Measurements from ENCODE around the gene SGO2. TPM values are rescaled to one million over a fixed set of nuclear protein-coding genes. Genes with fewer than 3 reads are reported as not detected.

Gene SGO2
- total RNA-seq, 3 donors from 2014 or later = 3.3 to 8.5 (median 3.8) TPM

DNA sequence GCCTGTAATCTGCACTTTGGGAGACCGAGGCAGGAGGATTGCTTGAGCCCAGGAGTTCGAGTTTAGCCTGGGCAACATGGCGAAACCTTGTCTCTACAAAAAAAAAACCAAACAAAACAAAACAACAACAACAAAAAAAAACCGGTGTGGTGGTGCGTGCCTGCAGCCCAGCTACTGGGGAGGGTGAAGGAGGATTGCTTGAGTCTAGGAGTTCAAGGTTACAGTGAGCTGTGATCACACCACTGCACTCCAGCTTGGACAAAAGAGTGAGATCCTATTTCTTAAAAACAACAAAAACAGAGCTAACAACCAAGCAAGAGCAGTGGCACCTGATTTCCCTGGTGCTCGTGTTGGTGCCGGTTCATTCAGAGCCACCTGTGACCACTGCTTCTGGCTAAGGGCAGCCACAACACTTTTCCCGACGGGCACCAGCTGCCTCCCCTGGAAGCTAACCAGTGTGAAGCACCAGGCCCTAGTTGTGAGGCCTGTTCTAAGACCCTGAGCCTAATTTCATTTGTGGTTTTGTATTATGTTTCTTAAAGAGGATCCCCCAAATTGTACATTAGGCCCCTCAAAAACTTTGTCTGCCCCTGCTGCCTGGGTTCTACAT, 61.1 kb downstream of the SGO2 start:
- H3K4me3 ChIP-seq = no peak overlapping the region
- no peak for DNase-seq
- TF ChIP-seq CTCF (IDR thresholded peaks at IDR 0.05) = no peak
- no peak for ATAC-seq
- H3K9me3 ChIP-seq = no peaks in the 10 kb centered on the region
- H3K36me3 ChIP-seq (ENCODE audit: low read depth) = no peaks in the 10 kb centered on the region
- peaks cover 6% of the 10 kb centered on the region for H3K4me1 ChIP-seq (ENCODE audit: low read depth)
- intact Hi-C loops (cut with DNase I, micrococcal nuclease) = no loop called here

- Histone ChIP-seq H3K4me3 (no peak overlapping the region), H3K9me3 (no peaks in the 10 kb centered on the region), H3K36me3 (ENCODE audit: low read depth) (no peaks in the 10 kb centered on the region), H3K4me1 (ENCODE audit: low read depth) (peaks cover 6% of the 10 kb centered on the region)
- DNase-seq (no peak), ATAC-seq (no peak)
- intact Hi-C loops (cut with DNase I, micrococcal nuclease) = no loop called here
- TF ChIP-seq CTCF (IDR thresholded peaks at IDR 0.05) = no peak
Observed at GRCh38 chr2:200588076-200588678, 62.2 kb downstream of the SGO2 start.

- no peak overlapping the region for H3K4me3 ChIP-seq
- TF ChIP-seq CTCF (IDR thresholded peaks at IDR 0.05) = no peak
- no peak for DNase-seq
- no peaks in the 10 kb centered on the region for H3K36me3 ChIP-seq (ENCODE audit: low read depth)
- H3K9me3 ChIP-seq = no peaks in the 10 kb centered on the region
- ATAC-seq = no peak
- H3K4me1 ChIP-seq (ENCODE audit: low read depth) = peaks cover 5% of the 10 kb centered on the region
- intact Hi-C loops (cut with DNase I, micrococcal nuclease) = no loop called here
Observed at GRCh38 chr2:200590090-200590489, 64.1 kb downstream of the SGO2 start.

- Histone ChIP-seq H3K4me3 (no peak overlapping the region), H3K9me3 (no peaks in the 10 kb centered on the region), H3K36me3 (ENCODE audit: low read depth) (no peaks in the 10 kb centered on the region), H3K4me1 (ENCODE audit: low read depth) (no peaks in the 10 kb centered on the region)
- no peak for ATAC-seq
- TF ChIP-seq CTCF (IDR thresholded peaks at IDR 0.05) = no peak
- DNase-seq = no peak
- intact Hi-C loops (cut with DNase I, micrococcal nuclease) = no loop called here
Observed at GRCh38 chr2:200591308-200591707, 65.3 kb downstream of the SGO2 start.

- intact Hi-C loops (cut with DNase I, micrococcal nuclease) = no loop called here
- no peak for ATAC-seq
- Histone ChIP-seq H3K4me1 (ENCODE audit: low read depth) (no peaks in the 10 kb centered on the region), H3K36me3 (ENCODE audit: low read depth) (no peaks in the 10 kb centered on the region), H3K4me3 (no peak overlapping the region), H3K9me3 (no peaks in the 10 kb centered on the region)
- DNase-seq = peak in 1 of 3 donors; percentile 24
- no peak for TF ChIP-seq CTCF (IDR thresholded peaks at IDR 0.05)
Observed at GRCh38 chr2:200592406-200593075, 66.5 kb downstream of the SGO2 start.
